NCI-H187 (cell line): ENCODE measurements around the gene CFDP1.

ENCODE experiments used
- DNase-seq, 2 experiments: peaks; one replicate each; lab custom pipeline; 2025; lab: John Stamatoyannopoulos, UW

The CFDP1 gene

GRCh38 chr16:75406943-75407342 is 26.4 kb downstream of the CFDP1 start:
- DNase-seq, result no peak

- DNase-seq, result no peak
These were observed 30.4 kb downstream of the CFDP1 start for GRCh38 chr16:75402821-75403475.

- no peak for DNase-seq
These were observed 31.0 kb downstream of the CFDP1 start for GRCh38 chr16:75402159-75402820.

- DNase-seq, result no peak
These were observed 31.6 kb downstream of the CFDP1 start for GRCh38 chr16:75401691-75402090.

- no peak for DNase-seq
These were observed 35.0 kb downstream of the CFDP1 start for GRCh38 chr16:75398333-75398732.

GRCh38 chr16:75394941-75395340 is 38.4 kb downstream of the CFDP1 start:
- DNase-seq, result no peak

GRCh38 chr16:75392906-75393305 is 40.4 kb downstream of the CFDP1 start:
- no peak for DNase-seq

GRCh38 chr16:75390926-75391653 is 42.2 kb downstream of the CFDP1 start:
- no peak for DNase-seq

GRCh38 chr16:75389096-75389690 is 44.1 kb downstream of the CFDP1 start:
- DNase-seq, result no peak

GRCh38 chr16:75387951-75388350 is 45.4 kb downstream of the CFDP1 start:
- DNase-seq, result no peak

- peak in 1 of 2 experiments; percentile 7 for DNase-seq
These were observed 47.7 kb downstream of the CFDP1 start for GRCh38 chr16:75385507-75386152.

GRCh38 chr16:75383141-75383540 is 50.2 kb downstream of the CFDP1 start:
- no peak for DNase-seq

- no peak for DNase-seq
These were observed 50.7 kb downstream of the CFDP1 start for GRCh38 chr16:75382611-75383010.

GRCh38 chr16:75380870-75381269 is 52.4 kb downstream of the CFDP1 start:
- no peak for DNase-seq

GRCh38 chr16:75379911-75380847 is 53.1 kb downstream of the CFDP1 start:
- DNase-seq, result no peak

GRCh38 chr16:75379339-75379738 is 54.0 kb downstream of the CFDP1 start:
- DNase-seq, result no peak

- DNase-seq, result no peak
These were observed 54.7 kb downstream of the CFDP1 start for GRCh38 chr16:75378616-75379015.

- DNase-seq, result no peak
These were observed 55.4 kb downstream of the CFDP1 start for GRCh38 chr16:75377729-75378386.

GRCh38 chr16:75376475-75377161 is 56.7 kb downstream of the CFDP1 start:
- no peak for DNase-seq

GRCh38 chr16:75374388-75374787 is 58.9 kb downstream of the CFDP1 start:
- DNase-seq, result no peak
